Measurements from ENCODE around the gene AFF4.

GRCh38 chr5:132976852-132977251, 13.4 kb upstream of the AFF4 start:
- TF ChIP-seq POLR2AphosphoS5 (IDR thresholded peaks at IDR 0.05; ENCODE audit: low read depth, low read length) (no peak), TAF1 (IDR thresholded peaks at IDR 0.05; ENCODE audit: borderline replicate concordance, low read depth, low read length) (no peak), POLR2A (IDR thresholded peaks at IDR 0.05; ENCODE audit: low read depth, low read length) (no peak)

All from GM12892 (cell line).